Measurements from ENCODE around the gene FOXL1. TPM values are rescaled to one million over a fixed set of nuclear protein-coding genes. Genes with fewer than 3 reads are reported as not detected.

The FOXL1 gene
- total RNA-seq (2012; rRNA removed) = 23.1 and 24.9 TPM in 2 replicates

DNA sequence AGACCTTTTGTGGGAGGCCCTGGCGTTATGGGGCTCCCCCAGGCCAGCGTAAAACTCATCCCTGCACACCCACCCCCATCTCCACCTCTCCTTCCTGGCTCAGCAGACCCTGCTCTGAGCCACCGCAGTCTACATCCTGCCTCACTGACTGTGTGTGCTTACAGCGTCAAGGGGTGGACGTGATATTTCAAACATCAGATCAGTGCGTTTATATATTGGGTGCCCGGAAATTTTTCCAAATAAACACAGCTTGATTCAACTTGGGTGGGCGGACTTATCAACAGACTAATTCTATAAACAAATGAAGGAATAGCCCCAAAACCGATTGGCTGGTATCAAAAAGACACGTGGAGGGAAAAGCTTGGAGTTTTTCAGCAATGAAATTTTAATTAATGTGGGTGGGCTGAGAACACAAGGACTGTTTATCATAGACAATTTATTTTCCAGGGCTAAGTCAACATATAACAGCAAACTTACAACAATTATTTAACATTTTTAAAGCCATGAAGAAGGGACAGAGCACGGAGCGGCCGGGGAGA is at the start of gene FOXL1:
TSS of gene FOXL1 (plus strand) at position 489 of the 539 bp plus-strand sequence. CDS start 175 bp downstream, outside the sequence.
- Histone ChIP-seq H3K27me3 (ENCODE audit: control insufficient read depth, insufficient read depth, low read length) (no peaks in the 10 kb centered on the region), H3K9ac (ENCODE audit: low read depth, low read length) (peak within 1 kb of the TSS; percentile 98), H3K4me3 (ENCODE audit: low read length) (peak within 1 kb of the TSS; percentile 79), H3K4me2 (ENCODE audit: low read length) (peak within 1 kb of the TSS; percentile 90), H3K4me1 (ENCODE audit: control insufficient read depth, insufficient read depth, low read length) (peaks cover 89% of the 10 kb centered on the region), H3K36me3 (ENCODE audit: insufficient read depth, low read length) (peaks cover 27% of the 10 kb centered on the region), H3K9me3 (replicated peaks; ENCODE audit: low read length) (no peaks in the 10 kb centered on the region)

DNA sequence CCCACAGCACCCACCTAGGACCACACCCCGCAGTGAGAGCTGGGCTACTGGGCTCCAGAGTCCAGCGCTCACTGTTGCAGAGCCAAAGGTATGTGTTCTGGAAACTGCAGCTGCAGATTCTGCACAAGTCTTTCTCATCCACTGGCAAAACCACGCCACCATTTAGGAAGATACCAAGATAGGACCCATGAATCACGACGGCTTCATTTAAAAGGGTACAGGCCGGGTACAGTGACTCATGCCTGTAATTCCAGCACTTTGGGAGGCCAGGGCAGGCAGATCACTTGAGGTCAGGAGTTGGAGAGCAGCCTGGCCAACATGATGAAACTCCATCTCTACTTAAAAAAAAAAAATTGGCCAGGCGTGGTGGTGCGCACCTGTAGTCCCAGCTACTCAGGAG is 49.2 kb upstream of the FOXL1 start:
- Histone ChIP-seq H3K4me2 (ENCODE audit: low read length) (no peak overlapping the region), H3K36me3 (ENCODE audit: insufficient read depth, low read length) (no peaks in the 10 kb centered on the region), H3K9ac (ENCODE audit: low read depth, low read length) (no peak overlapping the region), H3K9me3 (replicated peaks; ENCODE audit: low read length) (no peaks in the 10 kb centered on the region), H3K4me3 (ENCODE audit: low read length) (no peak overlapping the region), H3K27me3 (ENCODE audit: control insufficient read depth, insufficient read depth, low read length) (peaks cover 6% of the 10 kb centered on the region), H3K4me1 (ENCODE audit: control insufficient read depth, insufficient read depth, low read length) (peaks cover 3% of the 10 kb centered on the region)

DNA sequence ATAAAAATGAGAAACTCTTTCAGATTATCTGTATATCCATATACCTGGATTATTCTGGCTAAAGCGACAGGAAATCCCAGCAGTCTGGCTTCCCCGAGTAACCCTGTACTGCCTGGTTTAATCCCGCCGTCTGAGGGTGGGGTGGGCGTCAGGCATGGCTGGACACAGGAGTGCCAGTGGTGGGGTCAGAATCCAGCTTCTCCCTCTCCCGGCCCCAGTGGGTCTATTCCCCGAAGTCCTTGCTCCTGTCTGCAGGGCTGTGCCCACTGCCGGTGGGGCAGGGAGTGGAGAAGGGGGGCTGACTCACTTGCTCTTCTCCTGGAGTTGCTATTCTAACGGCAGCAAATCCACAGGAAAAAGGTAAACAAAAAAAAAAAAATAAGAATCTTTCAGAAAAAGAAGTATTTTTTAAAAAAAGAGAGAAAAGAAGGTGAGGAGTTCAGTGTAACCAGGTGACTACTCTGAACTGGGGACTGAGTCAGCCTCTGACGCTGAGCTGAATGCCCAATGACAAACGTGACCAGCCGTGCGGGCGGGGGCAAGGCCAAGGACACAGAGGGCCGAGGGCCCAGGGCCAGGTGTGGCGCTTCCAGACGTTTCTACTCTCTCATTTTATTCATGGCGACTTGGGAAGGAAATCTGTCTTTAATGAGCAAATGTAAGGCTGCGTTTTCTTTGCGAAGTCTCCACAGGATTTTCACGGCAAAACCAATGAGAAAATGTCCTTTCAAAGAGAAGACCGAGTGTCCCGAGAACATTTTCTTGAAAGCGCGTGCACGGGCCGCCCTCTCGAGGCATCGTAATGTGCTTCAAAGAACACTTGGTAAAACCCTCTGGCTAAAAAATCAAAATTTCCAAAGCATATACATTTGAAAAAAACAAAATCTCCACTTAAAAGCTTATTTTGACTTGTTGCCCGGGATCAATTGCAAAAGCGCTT is 47.8 kb upstream of the FOXL1 start:
- Histone ChIP-seq H3K9ac (ENCODE audit: low read depth, low read length) (no peak overlapping the region), H3K27me3 (ENCODE audit: control insufficient read depth, insufficient read depth, low read length) (peaks cover 3% of the 10 kb centered on the region), H3K4me1 (ENCODE audit: control insufficient read depth, insufficient read depth, low read length) (peaks cover 3% of the 10 kb centered on the region), H3K9me3 (replicated peaks; ENCODE audit: low read length) (no peaks in the 10 kb centered on the region), H3K4me3 (ENCODE audit: low read length) (no peak overlapping the region), H3K4me2 (ENCODE audit: low read length) (no peak overlapping the region), H3K36me3 (ENCODE audit: insufficient read depth, low read length) (no peaks in the 10 kb centered on the region)

DNA sequence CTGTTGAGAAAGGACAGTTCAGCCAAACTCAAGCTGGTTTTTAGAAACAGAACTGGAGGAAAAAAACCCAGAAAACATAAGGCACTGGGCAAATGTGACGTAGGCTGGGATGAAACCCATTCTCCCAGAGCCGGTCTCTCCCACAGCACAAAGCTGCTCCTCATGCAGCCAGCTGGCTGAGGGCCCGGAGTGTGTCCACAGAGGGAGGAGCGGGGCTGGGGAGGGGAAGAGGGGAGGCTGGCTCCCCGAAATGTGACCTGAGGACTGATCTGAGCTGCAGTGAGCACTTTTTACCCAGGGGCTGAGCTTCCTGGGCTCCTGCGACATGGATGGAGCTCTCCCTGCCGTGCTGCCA is 47.2 kb upstream of the FOXL1 start:
- Histone ChIP-seq H3K36me3 (ENCODE audit: insufficient read depth, low read length) (no peaks in the 10 kb centered on the region), H3K9me3 (replicated peaks; ENCODE audit: low read length) (no peaks in the 10 kb centered on the region), H3K4me1 (ENCODE audit: control insufficient read depth, insufficient read depth, low read length) (peaks cover 3% of the 10 kb centered on the region), H3K4me3 (ENCODE audit: low read length) (no peak overlapping the region), H3K27me3 (ENCODE audit: control insufficient read depth, insufficient read depth, low read length) (no peaks in the 10 kb centered on the region), H3K9ac (ENCODE audit: low read depth, low read length) (no peak overlapping the region), H3K4me2 (ENCODE audit: low read length) (no peak overlapping the region)

DNA sequence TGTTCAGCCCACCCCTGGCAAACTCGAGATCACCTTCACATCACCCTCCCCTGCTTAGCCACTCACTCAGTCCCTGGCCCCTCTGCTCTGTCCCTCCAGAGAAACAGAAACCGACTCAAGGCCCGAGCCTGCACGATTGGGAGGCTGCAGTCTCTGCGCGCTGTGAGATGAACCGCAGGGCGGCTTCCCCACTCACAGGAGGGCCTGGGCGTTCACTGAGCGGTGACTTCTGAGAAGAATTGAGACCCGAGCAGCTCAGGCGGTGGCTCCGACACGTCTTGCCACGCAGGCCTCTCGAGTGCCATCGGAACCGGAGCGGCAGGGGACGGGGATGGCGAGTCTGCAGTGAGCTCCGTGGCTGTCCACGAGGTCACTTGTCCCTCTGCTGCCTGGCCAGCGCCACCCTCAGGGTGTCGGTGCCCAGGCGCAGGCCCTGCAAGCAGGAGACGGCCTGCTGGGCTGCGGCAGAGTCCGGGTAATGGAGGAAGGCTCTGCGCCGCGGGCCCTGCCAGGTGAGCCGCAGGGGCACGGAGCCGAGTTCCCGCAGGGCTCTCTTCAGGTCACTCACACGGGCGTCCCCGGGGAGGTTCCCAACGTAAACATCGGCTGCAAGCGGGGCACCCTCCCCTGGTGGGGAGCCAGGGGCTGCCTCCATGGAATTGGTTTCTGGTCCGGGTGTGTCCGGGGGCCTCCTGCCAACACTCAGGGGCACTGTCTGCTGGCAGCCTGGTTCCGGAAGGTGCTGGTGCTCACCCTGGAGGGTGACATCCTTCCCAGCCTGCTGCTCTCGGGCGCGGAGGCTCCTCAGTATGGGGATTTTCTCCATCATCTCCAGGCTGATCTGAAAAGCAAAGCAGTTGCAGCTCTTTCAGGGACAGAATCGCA is 46.5 kb upstream of the FOXL1 start:
- Histone ChIP-seq H3K4me3 (ENCODE audit: low read length) (no peak overlapping the region), H3K27me3 (ENCODE audit: control insufficient read depth, insufficient read depth, low read length) (no peaks in the 10 kb centered on the region), H3K4me2 (ENCODE audit: low read length) (no peak overlapping the region), H3K36me3 (ENCODE audit: insufficient read depth, low read length) (no peaks in the 10 kb centered on the region), H3K9me3 (replicated peaks; ENCODE audit: low read length) (no peaks in the 10 kb centered on the region), H3K4me1 (ENCODE audit: control insufficient read depth, insufficient read depth, low read length) (peaks cover 3% of the 10 kb centered on the region), H3K9ac (ENCODE audit: low read depth, low read length) (no peak overlapping the region)

DNA sequence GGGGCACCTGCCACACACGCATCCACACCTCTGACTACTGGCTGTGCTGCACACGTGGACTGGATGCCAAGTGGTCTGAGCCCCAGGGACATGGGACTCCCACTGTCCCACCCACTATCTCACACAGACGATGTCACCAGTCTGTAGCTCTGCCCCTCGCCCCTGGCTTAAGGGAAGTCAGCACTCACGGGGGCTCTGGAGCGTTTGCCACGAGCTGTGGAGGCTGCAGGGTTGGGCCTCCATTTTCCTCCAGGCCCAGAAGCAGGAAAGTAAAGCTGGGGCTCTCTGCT is 45.9 kb upstream of the FOXL1 start:
- no peaks in the 10 kb centered on the region for H3K36me3 ChIP-seq (ENCODE audit: insufficient read depth, low read length)
- H3K9me3 ChIP-seq (replicated peaks; ENCODE audit: low read length) = no peaks in the 10 kb centered on the region
- no peaks in the 10 kb centered on the region for H3K27me3 ChIP-seq (ENCODE audit: control insufficient read depth, insufficient read depth, low read length)
- no peak overlapping the region for H3K4me2 ChIP-seq (ENCODE audit: low read length)
- H3K9ac ChIP-seq (ENCODE audit: low read depth, low read length) = no peak overlapping the region
- H3K4me1 ChIP-seq (ENCODE audit: control insufficient read depth, insufficient read depth, low read length) = peaks cover 3% of the 10 kb centered on the region
- H3K4me3 ChIP-seq (ENCODE audit: low read length) = no peak overlapping the region

DNA sequence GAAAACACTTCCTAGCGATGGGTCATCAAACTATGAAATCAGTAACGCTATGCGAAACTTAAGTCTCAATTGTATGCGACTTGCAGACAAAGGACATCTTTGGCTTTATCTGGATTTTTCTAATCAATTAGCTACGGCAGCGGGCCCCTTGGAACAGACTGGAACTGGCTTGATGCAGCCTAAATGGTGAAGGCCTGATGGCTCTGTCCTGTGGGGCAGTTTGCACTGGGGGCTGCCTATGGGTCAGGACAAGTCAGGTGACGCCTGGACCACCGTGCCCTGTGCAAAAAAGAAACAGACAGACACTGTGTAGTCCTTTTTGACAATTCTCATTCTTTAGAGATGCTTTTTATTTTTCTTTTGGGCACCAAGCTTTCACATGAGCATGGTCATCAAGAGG is 45.3 kb upstream of the FOXL1 start:
- Histone ChIP-seq H3K4me1 (ENCODE audit: control insufficient read depth, insufficient read depth, low read length) (peaks cover 3% of the 10 kb centered on the region), H3K4me2 (ENCODE audit: low read length) (no peak overlapping the region), H3K9me3 (replicated peaks; ENCODE audit: low read length) (no peaks in the 10 kb centered on the region), H3K36me3 (ENCODE audit: insufficient read depth, low read length) (no peaks in the 10 kb centered on the region), H3K27me3 (ENCODE audit: control insufficient read depth, insufficient read depth, low read length) (no peaks in the 10 kb centered on the region), H3K4me3 (ENCODE audit: low read length) (no peak overlapping the region), H3K9ac (ENCODE audit: low read depth, low read length) (no peak overlapping the region)

DNA sequence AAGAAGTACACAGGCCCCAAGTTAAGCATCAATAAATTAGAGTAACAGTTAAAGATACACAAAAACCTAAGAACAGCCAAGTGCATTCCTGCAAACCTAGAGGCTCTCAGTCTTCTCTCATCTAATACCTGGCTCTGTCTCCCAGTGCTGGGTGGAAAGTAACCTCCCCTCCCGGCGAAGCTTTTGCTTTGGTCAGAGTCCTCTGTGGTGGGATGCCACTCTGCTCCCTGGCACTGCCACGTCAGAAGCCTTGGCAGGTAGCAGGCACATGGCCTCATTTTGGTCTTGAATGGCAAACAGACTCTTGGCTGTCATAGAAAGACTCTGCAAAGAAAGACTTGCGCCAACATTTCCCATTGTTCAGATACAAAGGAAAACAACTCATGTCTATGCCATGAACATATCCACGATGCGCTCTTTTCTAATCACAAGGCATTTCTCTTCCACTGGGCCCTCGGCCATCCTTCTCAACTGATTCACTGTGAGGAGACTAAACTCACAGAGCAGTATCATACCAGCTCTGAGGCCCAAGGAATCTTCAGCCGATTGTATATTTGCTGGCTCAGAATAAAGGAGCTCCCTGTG is 44.5 kb upstream of the FOXL1 start:
- Histone ChIP-seq H3K9me3 (replicated peaks; ENCODE audit: low read length) (no peaks in the 10 kb centered on the region), H3K4me3 (ENCODE audit: low read length) (no peak overlapping the region), H3K27me3 (ENCODE audit: control insufficient read depth, insufficient read depth, low read length) (no peaks in the 10 kb centered on the region), H3K4me2 (ENCODE audit: low read length) (no peak overlapping the region), H3K4me1 (ENCODE audit: control insufficient read depth, insufficient read depth, low read length) (peaks cover 3% of the 10 kb centered on the region), H3K9ac (ENCODE audit: low read depth, low read length) (no peak overlapping the region), H3K36me3 (ENCODE audit: insufficient read depth, low read length) (peaks cover 7% of the 10 kb centered on the region)

DNA sequence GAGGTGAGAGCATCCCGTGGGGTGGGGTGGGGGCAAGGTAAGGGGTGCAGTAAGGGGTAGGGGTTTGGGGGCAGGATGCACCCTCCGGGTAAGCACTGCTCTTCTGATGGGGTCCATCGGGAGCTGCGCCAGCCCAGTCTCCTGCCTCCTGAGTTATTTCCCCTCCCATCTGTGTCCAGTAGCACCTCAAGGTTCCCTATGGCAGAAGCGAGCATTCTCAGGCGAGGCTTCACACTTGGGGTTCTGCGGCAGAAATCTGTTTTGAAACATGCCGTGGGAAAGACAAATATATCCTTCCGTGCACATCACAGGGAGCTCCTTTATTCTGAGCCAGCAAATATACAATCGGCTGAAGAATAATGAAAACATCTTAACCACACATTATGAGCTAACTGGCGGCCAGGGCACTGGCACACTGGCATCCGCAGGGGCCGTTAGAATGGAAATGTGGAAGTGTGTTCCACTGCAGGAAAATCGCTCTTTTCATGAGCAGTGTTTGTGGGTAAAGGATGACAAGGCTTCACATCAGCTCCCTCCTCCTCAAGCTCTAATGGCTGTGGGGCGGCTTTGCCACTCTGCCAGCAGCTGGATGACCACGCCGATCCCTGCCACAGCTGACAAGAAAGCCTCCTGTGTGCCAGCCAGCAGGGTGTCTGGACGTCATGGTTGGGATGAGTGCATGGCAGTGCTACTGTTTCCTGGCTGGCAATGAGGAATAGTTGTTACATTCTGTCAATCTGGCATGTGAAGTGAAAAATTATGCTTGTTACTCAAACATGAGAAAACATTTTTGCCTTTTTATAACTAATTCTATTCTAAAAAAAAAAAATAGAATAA is 43.4 kb upstream of the FOXL1 start:
- Histone ChIP-seq H3K36me3 (ENCODE audit: insufficient read depth, low read length) (peaks cover 15% of the 10 kb centered on the region), H3K4me3 (ENCODE audit: low read length) (no peak overlapping the region), H3K27me3 (ENCODE audit: control insufficient read depth, insufficient read depth, low read length) (no peaks in the 10 kb centered on the region)

DNA sequence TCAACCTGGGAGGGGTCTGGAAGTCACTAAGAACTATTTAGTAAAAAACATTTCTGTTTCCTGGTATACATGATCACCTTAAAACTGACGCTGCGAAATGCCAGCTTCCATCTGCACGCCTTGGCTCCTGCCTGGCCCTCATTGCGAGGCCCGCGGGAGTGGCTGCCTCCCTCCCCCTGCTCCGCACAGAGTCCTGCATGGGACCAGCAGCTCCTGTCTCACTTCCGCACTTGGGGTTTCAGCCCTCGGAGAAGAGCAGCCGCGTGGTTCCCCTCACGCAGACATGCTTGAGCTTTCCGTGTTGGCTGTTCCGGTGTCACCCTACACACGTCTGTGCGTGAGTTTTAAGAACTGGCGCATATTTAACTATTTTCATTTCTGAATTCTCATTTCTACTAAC is 41.7 kb upstream of the FOXL1 start:
- peaks cover 32% of the 10 kb centered on the region for H3K36me3 ChIP-seq (ENCODE audit: insufficient read depth, low read length)

More for the DNA sequence above, 43.4 kb upstream of the FOXL1 start:
- no peaks in the 10 kb centered on the region for H3K9me3 ChIP-seq (replicated peaks; ENCODE audit: low read length)
- H3K4me2 ChIP-seq (ENCODE audit: low read length) = no peak overlapping the region
- no peaks in the 10 kb centered on the region for H3K4me1 ChIP-seq (ENCODE audit: control insufficient read depth, insufficient read depth, low read length)
- no peak overlapping the region for H3K9ac ChIP-seq (ENCODE audit: low read depth, low read length)

More for the DNA sequence above, 41.7 kb upstream of the FOXL1 start:
- Histone ChIP-seq H3K27me3 (ENCODE audit: control insufficient read depth, insufficient read depth, low read length) (no peaks in the 10 kb centered on the region), H3K4me1 (ENCODE audit: control insufficient read depth, insufficient read depth, low read length) (no peaks in the 10 kb centered on the region), H3K4me2 (ENCODE audit: low read length) (no peak overlapping the region), H3K9me3 (replicated peaks; ENCODE audit: low read length) (no peaks in the 10 kb centered on the region), H3K4me3 (ENCODE audit: low read length) (no peak overlapping the region), H3K9ac (ENCODE audit: low read depth, low read length) (no peak overlapping the region)

All from skeletal muscle satellite cell (primary cell).